ENCODE measurements around the gene BCAS3. TPM values are rescaled to one million over a fixed set of nuclear protein-coding genes. Genes with fewer than 3 reads are reported as not detected.
A peak's percentile ranks its signal among the peaks of the same experiment; 100 is the strongest.
"Not testable (repeated sequence)": the region's sequence is repeated elsewhere in the genome, so short reads cannot be mapped to it uniquely, and the experiment has no call there.

BCAS3 gene
- total and polyA plus RNA-seq, 5 donors from 2014 or later, result 29.7 to 59.1 (median 33.9) TPM

DNA sequence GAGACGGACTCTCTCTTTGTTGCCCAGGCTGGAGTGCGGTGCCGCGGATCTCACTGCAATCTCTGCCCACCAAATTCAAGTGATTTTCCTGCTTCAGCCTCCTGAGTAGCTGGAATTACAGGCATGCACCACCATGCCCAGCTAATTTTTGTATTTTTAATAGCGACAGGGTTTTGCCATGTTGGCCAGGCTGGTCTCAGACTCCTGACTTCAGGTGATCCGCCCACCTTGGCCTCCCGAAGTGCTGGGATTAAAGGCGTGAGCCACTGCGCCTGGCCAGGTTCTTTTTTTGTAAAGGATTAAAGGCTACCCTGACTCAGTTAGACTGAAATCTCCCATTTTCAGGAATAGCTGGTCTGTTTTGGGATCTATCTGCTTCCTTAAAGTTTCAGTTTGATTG lies 681.9 kb downstream of the BCAS3 start:
- not testable (repeated sequence) for H3K4me1 Mint-ChIP-seq; H3K27ac ChIP-seq (ENCODE audit: insufficient read depth, low read length, poor library complexity, severe bottlenecking); H3K27me3 ChIP-seq (ENCODE audit: control insufficient read depth, insufficient read depth, low read length); H3K4me1 ChIP-seq (ENCODE audit: control insufficient read depth, insufficient read depth, low read length, poor library complexity, severe bottlenecking); H3K36me3 Mint-ChIP-seq; H3K27ac Mint-ChIP-seq; ATAC-seq (ENCODE audit: low read depth in 2 of 2); H3K4me3 Mint-ChIP-seq; H3K36me3 ChIP-seq (ENCODE audit: control insufficient read depth, insufficient read depth, low read length); H3K9me3 Mint-ChIP-seq; DNase-seq; H3K9me3 ChIP-seq (ENCODE audit: control insufficient read depth in 2 of 2, low read length in 2 of 2); H3K27me3 Mint-ChIP-seq; H3K4me3 ChIP-seq (ENCODE audit: low read depth, low read length)

GRCh38 chr17:61360318-61360943 lies 682.8 kb downstream of the BCAS3 start:
- Mint-ChIP-seq H3K27ac (peak overlapping the region in 1 of 3 donors; percentile 29), H3K36me3 (peaks cover 5% of the 10 kb centered on the region), H3K4me1 (no peaks in the 10 kb centered on the region), H3K9me3 (no peaks in the 10 kb centered on the region), H3K4me3 (no peak overlapping the region), H3K27me3 (no peaks in the 10 kb centered on the region)
- Histone ChIP-seq H3K27me3 (ENCODE audit: control insufficient read depth, insufficient read depth, low read length) (no peaks in the 10 kb centered on the region), H3K27ac (ENCODE audit: insufficient read depth, low read length, poor library complexity, severe bottlenecking) (no peak overlapping the region), H3K36me3 (ENCODE audit: control insufficient read depth, insufficient read depth, low read length) (no peaks in the 10 kb centered on the region), H3K4me1 (ENCODE audit: control insufficient read depth, insufficient read depth, low read length, poor library complexity, severe bottlenecking) (no peaks in the 10 kb centered on the region), H3K9me3 (ENCODE audit: control insufficient read depth in 2 of 2, low read length in 2 of 2) (no peaks in the 10 kb centered on the region), H3K4me3 (ENCODE audit: low read depth, low read length) (no peak overlapping the region)
- ATAC-seq (ENCODE audit: low read depth in 2 of 2) (no peak), DNase-seq (no peak)

DNA sequence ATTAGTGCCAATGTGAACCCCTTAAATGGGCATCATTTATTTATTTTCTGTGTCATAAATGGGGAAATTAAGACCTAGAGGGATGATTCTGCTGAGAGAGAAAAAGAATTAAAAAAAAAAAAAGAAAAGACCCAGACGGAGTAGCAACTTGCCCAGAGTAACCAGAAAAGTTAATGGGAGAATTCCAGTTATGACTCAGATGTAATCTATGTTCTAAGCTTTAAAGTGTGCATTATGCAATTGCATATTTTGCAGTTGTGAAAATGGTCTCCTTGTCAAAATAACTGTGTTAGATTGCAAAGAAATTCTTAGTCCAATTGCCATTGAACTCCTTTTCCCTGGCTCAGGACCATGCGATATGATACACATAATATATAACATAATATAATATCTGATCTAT lies 683.4 kb downstream of the BCAS3 start:
- Mint-ChIP-seq H3K27ac (no peak overlapping the region), H3K4me1 (no peaks in the 10 kb centered on the region), H3K36me3 (peaks cover 6% of the 10 kb centered on the region), H3K27me3 (no peaks in the 10 kb centered on the region), H3K4me3 (no peak overlapping the region), H3K9me3 (no peaks in the 10 kb centered on the region)
- ATAC-seq (ENCODE audit: low read depth in 2 of 2) (no peak), DNase-seq (no peak)
- H3K27me3 ChIP-seq (ENCODE audit: control insufficient read depth, insufficient read depth, low read length), result no peaks in the 10 kb centered on the region
- no peaks in the 10 kb centered on the region for H3K9me3 ChIP-seq (ENCODE audit: control insufficient read depth in 2 of 2, low read length in 2 of 2)
- H3K36me3 ChIP-seq (ENCODE audit: control insufficient read depth, insufficient read depth, low read length), result no peaks in the 10 kb centered on the region
- H3K4me3 ChIP-seq (ENCODE audit: low read depth, low read length), result no peak overlapping the region
- H3K27ac ChIP-seq (ENCODE audit: insufficient read depth, low read length, poor library complexity, severe bottlenecking), result no peak overlapping the region
- H3K4me1 ChIP-seq (ENCODE audit: control insufficient read depth, insufficient read depth, low read length, poor library complexity, severe bottlenecking), result no peaks in the 10 kb centered on the region

DNA sequence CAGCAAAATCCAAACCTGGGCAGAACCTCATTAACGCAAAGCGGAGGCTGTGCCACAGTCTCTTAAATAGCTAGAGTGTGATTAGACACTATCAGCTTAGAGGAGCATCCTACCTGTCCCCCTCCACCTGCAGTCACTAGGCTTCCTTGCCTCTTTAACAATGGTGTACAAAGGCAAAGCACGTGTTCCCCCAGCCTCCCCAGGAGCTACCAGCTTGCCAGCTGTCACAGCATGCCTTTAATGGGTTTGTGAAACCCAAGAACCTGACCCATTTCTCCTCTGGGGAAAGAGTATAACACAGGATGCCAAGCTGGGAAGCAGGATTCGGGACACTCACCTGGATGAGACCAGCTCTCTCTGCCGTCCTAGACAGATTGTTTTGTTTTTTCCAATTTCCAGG lies 684.7 kb downstream of the BCAS3 start:
- Mint-ChIP-seq H3K4me1 (no peaks in the 10 kb centered on the region), H3K36me3 (peaks cover 8% of the 10 kb centered on the region), H3K4me3 (no peak overlapping the region), H3K9me3 (no peaks in the 10 kb centered on the region), H3K27ac (no peak overlapping the region), H3K27me3 (no peaks in the 10 kb centered on the region)
- Histone ChIP-seq H3K4me1 (ENCODE audit: control insufficient read depth, insufficient read depth, low read length, poor library complexity, severe bottlenecking) (no peaks in the 10 kb centered on the region), H3K36me3 (ENCODE audit: control insufficient read depth, insufficient read depth, low read length) (no peaks in the 10 kb centered on the region), H3K4me3 (ENCODE audit: low read depth, low read length) (no peak overlapping the region), H3K27me3 (ENCODE audit: control insufficient read depth, insufficient read depth, low read length) (no peaks in the 10 kb centered on the region), H3K27ac (ENCODE audit: insufficient read depth, low read length, poor library complexity, severe bottlenecking) (no peak overlapping the region), H3K9me3 (ENCODE audit: control insufficient read depth in 2 of 2, low read length in 2 of 2) (no peaks in the 10 kb centered on the region)
- no peak for ATAC-seq (ENCODE audit: low read depth in 2 of 2)
- DNase-seq, result no peak

DNA sequence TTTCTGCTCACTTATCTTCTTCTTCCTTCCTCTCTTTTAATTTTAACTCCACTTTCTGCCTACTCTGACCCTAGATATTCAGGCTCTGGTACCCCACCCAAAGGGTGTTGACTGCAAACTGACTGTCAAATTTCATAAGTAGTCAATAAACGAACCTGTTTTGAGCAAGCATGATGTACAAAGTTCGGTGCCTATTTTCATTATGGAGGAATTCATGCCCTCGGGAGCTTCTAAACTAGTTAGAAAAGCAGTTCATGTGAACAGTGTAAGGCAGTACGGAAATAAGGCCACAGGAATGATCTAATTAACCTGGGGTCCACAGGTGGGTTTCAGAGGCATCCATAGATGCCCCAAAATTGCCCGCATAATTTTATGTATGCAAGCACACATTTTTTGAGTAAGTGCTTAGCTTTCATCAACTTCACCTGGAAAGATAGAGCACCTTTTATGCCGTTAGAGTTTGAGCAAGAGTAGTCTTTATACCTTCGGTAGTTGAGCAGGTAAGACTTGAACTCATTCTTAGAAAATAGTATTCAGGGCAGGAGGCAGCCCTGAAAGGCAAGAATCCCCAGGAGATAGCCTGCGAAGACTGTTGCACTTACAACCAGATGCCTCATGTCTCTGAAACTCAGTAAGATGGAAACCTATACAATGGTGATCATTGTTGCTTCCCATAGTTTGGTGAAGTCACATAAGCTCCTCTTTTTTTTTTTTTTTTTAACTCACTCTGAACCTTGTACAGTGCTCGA lies 685.4 kb downstream of the BCAS3 start:
- H3K9me3 Mint-ChIP-seq, result no peaks in the 10 kb centered on the region
- no peak overlapping the region for H3K27ac ChIP-seq (ENCODE audit: insufficient read depth, low read length, poor library complexity, severe bottlenecking)
- H3K4me1 Mint-ChIP-seq, result no peaks in the 10 kb centered on the region
- H3K4me3 ChIP-seq (ENCODE audit: low read depth, low read length), result no peak overlapping the region
- H3K36me3 ChIP-seq (ENCODE audit: control insufficient read depth, insufficient read depth, low read length), result no peaks in the 10 kb centered on the region
- no peaks in the 10 kb centered on the region for H3K27me3 Mint-ChIP-seq
- ATAC-seq (ENCODE audit: low read depth in 2 of 2) (no peak), DNase-seq (no peak)
- no peak overlapping the region for H3K4me3 Mint-ChIP-seq
- no peaks in the 10 kb centered on the region for H3K4me1 ChIP-seq (ENCODE audit: control insufficient read depth, insufficient read depth, low read length, poor library complexity, severe bottlenecking)
- H3K27me3 ChIP-seq (ENCODE audit: control insufficient read depth, insufficient read depth, low read length), result no peaks in the 10 kb centered on the region
- H3K36me3 Mint-ChIP-seq, result peaks cover 10% of the 10 kb centered on the region
- H3K9me3 ChIP-seq (ENCODE audit: control insufficient read depth in 2 of 2, low read length in 2 of 2), result no peaks in the 10 kb centered on the region
- H3K27ac Mint-ChIP-seq, result no peak overlapping the region

DNA sequence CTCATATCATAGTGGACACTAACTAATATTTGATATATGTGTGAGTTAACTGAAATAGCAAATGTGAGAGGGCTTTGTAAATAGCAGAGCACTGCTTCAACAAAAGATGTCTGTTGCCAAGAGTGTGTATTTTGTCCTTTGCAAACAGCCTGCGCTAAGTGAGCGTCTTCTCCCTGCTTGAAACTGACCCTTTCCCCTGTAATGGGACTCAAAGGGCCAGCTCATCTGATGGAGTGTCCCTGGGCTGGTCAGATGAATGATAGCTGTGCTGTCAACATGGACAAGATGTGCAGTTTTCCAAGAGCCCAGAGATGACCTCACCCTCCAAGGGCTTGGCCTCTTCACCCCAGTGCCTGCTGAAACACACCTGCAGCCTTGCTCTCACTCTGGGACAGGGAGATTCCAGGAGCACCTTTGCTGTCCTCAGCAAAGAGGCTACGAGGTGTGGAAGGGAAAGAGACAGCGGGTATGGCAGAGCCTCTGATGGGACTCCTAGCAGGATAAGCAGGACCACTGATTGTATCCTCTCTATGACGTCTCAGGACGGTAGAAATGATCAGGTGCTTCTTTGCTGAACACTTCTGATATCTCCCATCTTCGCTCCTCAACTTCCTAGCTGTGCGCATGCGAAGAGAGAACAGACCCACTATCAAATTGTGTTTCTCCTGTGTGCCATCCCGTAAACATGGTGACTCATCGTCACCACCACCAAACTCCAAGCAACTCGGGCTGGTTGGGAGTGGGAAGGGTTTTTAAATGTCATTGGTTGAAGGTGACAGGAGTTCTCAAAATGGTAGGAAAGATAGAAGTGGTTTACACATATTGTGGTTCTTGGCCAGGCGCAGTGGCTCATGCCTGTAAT lies 686.2 kb downstream of the BCAS3 start:
- no peak overlapping the region for H3K27ac ChIP-seq (ENCODE audit: insufficient read depth, low read length, poor library complexity, severe bottlenecking)
- H3K27ac Mint-ChIP-seq, result no peak overlapping the region
- no peaks in the 10 kb centered on the region for H3K27me3 Mint-ChIP-seq
- H3K27me3 ChIP-seq (ENCODE audit: control insufficient read depth, insufficient read depth, low read length), result no peaks in the 10 kb centered on the region
- H3K4me1 Mint-ChIP-seq, result no peaks in the 10 kb centered on the region
- no peaks in the 10 kb centered on the region for H3K36me3 ChIP-seq (ENCODE audit: control insufficient read depth, insufficient read depth, low read length)
- H3K4me3 ChIP-seq (ENCODE audit: low read depth, low read length), result no peak overlapping the region
- no peaks in the 10 kb centered on the region for H3K4me1 ChIP-seq (ENCODE audit: control insufficient read depth, insufficient read depth, low read length, poor library complexity, severe bottlenecking)
- no peaks in the 10 kb centered on the region for H3K9me3 Mint-ChIP-seq
- no peaks in the 10 kb centered on the region for H3K9me3 ChIP-seq (ENCODE audit: control insufficient read depth in 2 of 2, low read length in 2 of 2)
- peaks cover 16% of the 10 kb centered on the region for H3K36me3 Mint-ChIP-seq
- H3K4me3 Mint-ChIP-seq, result no peak overlapping the region
- no peak for ATAC-seq (ENCODE audit: low read depth in 2 of 2)
- DNase-seq, result no peak

DNA sequence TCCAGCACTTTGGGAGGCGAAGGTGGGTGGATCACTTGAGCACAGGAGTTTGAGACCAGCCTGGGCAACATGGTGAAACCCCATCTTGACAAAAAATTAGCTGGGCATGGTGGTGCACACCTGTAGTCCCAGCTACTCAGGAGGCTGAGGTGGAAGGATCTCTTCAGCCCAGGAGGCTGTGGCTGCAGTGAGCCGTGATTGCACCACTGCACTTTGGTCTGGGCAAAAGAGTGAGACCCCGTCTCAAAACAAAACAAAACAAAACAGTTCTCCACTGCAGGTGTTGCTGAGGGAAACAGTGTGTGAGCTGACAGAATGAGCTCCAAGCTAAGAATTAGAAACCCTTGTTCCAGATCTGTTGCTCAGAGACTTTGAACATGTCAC lies 686.8 kb downstream of the BCAS3 start:
- no peaks in the 10 kb centered on the region for H3K27me3 Mint-ChIP-seq
- Histone ChIP-seq H3K27ac (ENCODE audit: insufficient read depth, low read length, poor library complexity, severe bottlenecking) (no peak overlapping the region), H3K9me3 (ENCODE audit: control insufficient read depth in 2 of 2, low read length in 2 of 2) (no peaks in the 10 kb centered on the region), H3K36me3 (ENCODE audit: control insufficient read depth, insufficient read depth, low read length) (no peaks in the 10 kb centered on the region), H3K4me1 (ENCODE audit: control insufficient read depth, insufficient read depth, low read length, poor library complexity, severe bottlenecking) (no peaks in the 10 kb centered on the region), H3K4me3 (ENCODE audit: low read depth, low read length) (no peak overlapping the region), H3K27me3 (ENCODE audit: control insufficient read depth, insufficient read depth, low read length) (no peaks in the 10 kb centered on the region)
- peaks cover 16% of the 10 kb centered on the region for H3K36me3 Mint-ChIP-seq
- H3K9me3 Mint-ChIP-seq, result no peaks in the 10 kb centered on the region
- H3K27ac Mint-ChIP-seq, result no peak overlapping the region
- no peaks in the 10 kb centered on the region for H3K4me1 Mint-ChIP-seq
- DNase-seq (no peak), ATAC-seq (ENCODE audit: low read depth in 2 of 2) (no peak)
- no peak overlapping the region for H3K4me3 Mint-ChIP-seq
